ENCODE measurements around the gene PEX13. TPM values are rescaled to one million over a fixed set of nuclear protein-coding genes. Genes with fewer than 3 reads are reported as not detected.
A peak's percentile ranks its signal among the peaks of the same experiment; 100 is the strongest.

The PEX13 gene
- total RNA-seq, 1 experiment from 2014 or later = 67.0 TPM

GRCh38 chr2:61044636-61045035, 27.1 kb downstream of the PEX13 start:
- in situ Hi-C loops (cut with HindIII; ENCODE audit: low pct_unique_long_range_greater_than_20kb, low sequenced_read_pairs) = no loop called here
- no peak for DNase-seq (ENCODE audit: low read depth)

- no peak for DNase-seq (ENCODE audit: low read depth)
- in situ Hi-C loops (cut with HindIII; ENCODE audit: low pct_unique_long_range_greater_than_20kb, low sequenced_read_pairs) = no loop called here
Measured at GRCh38 chr2:61045226-61045625, 27.7 kb downstream of the PEX13 start.

- no peak for DNase-seq (ENCODE audit: low read depth)
- in situ Hi-C loops (cut with HindIII; ENCODE audit: low pct_unique_long_range_greater_than_20kb, low sequenced_read_pairs) = no loop called here
Measured at GRCh38 chr2:61045999-61046398, 28.5 kb downstream of the PEX13 start.

- in situ Hi-C loops (cut with HindIII; ENCODE audit: low pct_unique_long_range_greater_than_20kb, low sequenced_read_pairs) = no loop called here
- no peak for DNase-seq (ENCODE audit: low read depth)
Measured at GRCh38 chr2:61055557-61055956, 38.0 kb downstream of the PEX13 start.

GRCh38 chr2:61057562-61057961, 40.0 kb downstream of the PEX13 start:
- in situ Hi-C loops (cut with HindIII; ENCODE audit: low pct_unique_long_range_greater_than_20kb, low sequenced_read_pairs) = no loop called here
- no peak for DNase-seq (ENCODE audit: low read depth)

GRCh38 chr2:61059382-61059781, 41.9 kb downstream of the PEX13 start:
- no peak for DNase-seq (ENCODE audit: low read depth)
- in situ Hi-C loops (cut with HindIII; ENCODE audit: low pct_unique_long_range_greater_than_20kb, low sequenced_read_pairs) = no loop called here

GRCh38 chr2:61065714-61066709, 48.5 kb downstream of the PEX13 start, which contains the start of gene SANBR:
SANBR (plus strand) TSS chr2:61065871; CDS start chr2:61070351, 4,480 bp downstream.
- in situ Hi-C loops (cut with HindIII; ENCODE audit: low pct_unique_long_range_greater_than_20kb, low sequenced_read_pairs) = no loop called here
- peak; percentile 96 for DNase-seq (ENCODE audit: low read depth)

GRCh38 chr2:61074100-61074499, 56.6 kb downstream of the PEX13 start:
- in situ Hi-C loops (cut with HindIII; ENCODE audit: low pct_unique_long_range_greater_than_20kb, low sequenced_read_pairs) = no loop called here
- no peak for DNase-seq (ENCODE audit: low read depth)

GRCh38 chr2:61085883-61086282, 68.4 kb downstream of the PEX13 start:
- DNase-seq (ENCODE audit: low read depth) = no peak
- in situ Hi-C loops (cut with HindIII; ENCODE audit: low pct_unique_long_range_greater_than_20kb, low sequenced_read_pairs) = no loop called here

- in situ Hi-C loops (cut with HindIII; ENCODE audit: low pct_unique_long_range_greater_than_20kb, low sequenced_read_pairs) = no loop called here
- DNase-seq (ENCODE audit: low read depth) = no peak
Measured at GRCh38 chr2:61089797-61090196, 72.3 kb downstream of the PEX13 start.

GRCh38 chr2:61090386-61090921, 72.9 kb downstream of the PEX13 start:
- no peak for DNase-seq (ENCODE audit: low read depth)

GRCh38 chr2:61091485-61091884, 74.0 kb downstream of the PEX13 start:
- in situ Hi-C loops (cut with HindIII; ENCODE audit: low pct_unique_long_range_greater_than_20kb, low sequenced_read_pairs) = no loop called here
- DNase-seq (ENCODE audit: low read depth) = no peak

More at GRCh38 chr2:61090386-61090921, 72.9 kb downstream of the PEX13 start:
- in situ Hi-C loops (cut with HindIII; ENCODE audit: low pct_unique_long_range_greater_than_20kb, low sequenced_read_pairs) = no loop called here

GRCh38 chr2:61096438-61096837, 78.9 kb downstream of the PEX13 start:
- in situ Hi-C loops (cut with HindIII; ENCODE audit: low pct_unique_long_range_greater_than_20kb, low sequenced_read_pairs) = no loop called here
- DNase-seq (ENCODE audit: low read depth) = no peak

- no peak for DNase-seq (ENCODE audit: low read depth)
- in situ Hi-C loops (cut with HindIII; ENCODE audit: low pct_unique_long_range_greater_than_20kb, low sequenced_read_pairs) = no loop called here
Measured at GRCh38 chr2:61100801-61101200, 83.3 kb downstream of the PEX13 start.

Other genes with a start within 250 kb of the PEX13 start
- gene REL, start 136.1 kb upstream of the PEX13 start, total RNA-seq (2014; rRNA removed; shearing (Covaris generic); ENCODE audit: low replicate concordance) = 1.9 and 8.6 TPM in 2 replicates
- 2.8 and 7.9 TPM in 2 replicates for gene PUS10, start 535 bp downstream of the PEX13 start, total RNA-seq (2014; rRNA removed; shearing (Covaris generic); ENCODE audit: low replicate concordance)
- gene SANBR, start 48.2 kb downstream of the PEX13 start, total RNA-seq (2014; rRNA removed; shearing (Covaris generic); ENCODE audit: low replicate concordance) = 8.7 and 10.8 TPM in 2 replicates
- gene C2orf74, start 144.5 kb downstream of the PEX13 start, total RNA-seq (2014; rRNA removed; shearing (Covaris generic); ENCODE audit: low replicate concordance) = 24.1 and 41.2 TPM in 2 replicates